Brain microvascular endothelial cell (primary cell): ENCODE data around the gene PARD3.

Source experiments
- DNase-seq: peaks from one replicate; pipeline ENCODE4 v3.0.0-alpha.2; 2020
- H3K27ac ChIP-seq: fragments of 250-450 bp; sonication (Bioruptor Pico); 2 replicates; pipeline ENCODE4 v1.5.1; 2020; ENCODE audit warnings: mild to moderate bottlenecking, moderate library complexity
- H3K27me3 ChIP-seq: fragments of 250-450 bp; sonication (Bioruptor Pico); replicated peaks from 2 replicates; pipeline ENCODE4 v1.5.1; 2020; ENCODE audit warnings: mild to moderate bottlenecking
- H3K36me3 ChIP-seq: fragments of 250-450 bp; sonication (Bioruptor Pico); replicated peaks from 2 replicates; pipeline ENCODE4 v1.5.1; 2020; ENCODE audit warnings: mild to moderate bottlenecking
- H3K4me3 ChIP-seq: 2 replicates; pipeline ENCODE4 v1.5.1; 2011; ENCODE audit warnings: low read depth, mild to moderate bottlenecking, control low read depth, low read length, moderate library complexity
- CTCF ChIP-seq: IDR thresholded peaks from 2 replicates; pipeline ENCODE4 v1.5.1; 2011; ENCODE audit warnings: low read depth, mild to moderate bottlenecking, moderate library complexity, low read length, control low read depth, inconsistent platforms; ENCODE audit errors: missing control alignments
- in situ Hi-C: cut with HindIII; loops from 2 replicates; pipeline ENCODE4 v1.10.0; 2017; ENCODE audit warnings: low sequenced_read_pairs, low pct_ligation_motif_present

The PARD3 gene

GRCh38 chr10:34154383-34154900, 660.7 kb downstream of the PARD3 start:
- H3K4me3 ChIP-seq: no peak overlapping the region
- DNase-seq: no peak
- H3K36me3 ChIP-seq: no peaks in the 10 kb centered on the region
- TF ChIP-seq CTCF: no peak
- in situ Hi-C loops: no loop called here
- no peaks in the 10 kb centered on the region for H3K27me3 ChIP-seq
- no peak overlapping the region for H3K27ac ChIP-seq

- no peak for DNase-seq
- TF ChIP-seq CTCF: no peak
- in situ Hi-C loops: no loop called here
Observed at GRCh38 chr10:34153663-34154382, 661.3 kb downstream of the PARD3 start.

GRCh38 chr10:34152434-34152833, 662.7 kb downstream of the PARD3 start:
- TF ChIP-seq CTCF: no peak
- no peak for DNase-seq
- no peaks in the 10 kb centered on the region for H3K27me3 ChIP-seq
- in situ Hi-C loops: no loop called here
- H3K36me3 ChIP-seq: no peaks in the 10 kb centered on the region
- no peak overlapping the region for H3K27ac ChIP-seq
- H3K4me3 ChIP-seq: no peak overlapping the region

More at GRCh38 chr10:34153663-34154382, 661.3 kb downstream of the PARD3 start:
- no peak overlapping the region for H3K4me3 ChIP-seq
- H3K27me3 ChIP-seq: no peaks in the 10 kb centered on the region
- no peaks in the 10 kb centered on the region for H3K36me3 ChIP-seq
- no peak overlapping the region for H3K27ac ChIP-seq

- in situ Hi-C loops: no loop called here
- H3K27me3 ChIP-seq: no peaks in the 10 kb centered on the region
- H3K36me3 ChIP-seq: no peaks in the 10 kb centered on the region
- H3K4me3 ChIP-seq: no peak overlapping the region
- H3K27ac ChIP-seq: no peak overlapping the region
- TF ChIP-seq CTCF: no peak
- no peak for DNase-seq
Observed at GRCh38 chr10:34151931-34152330, 663.2 kb downstream of the PARD3 start.

- DNase-seq: no peak
- Histone ChIP-seq H3K4me3 (no peak overlapping the region), H3K27me3 (no peaks in the 10 kb centered on the region), H3K27ac (no peak overlapping the region), H3K36me3 (no peaks in the 10 kb centered on the region)
- TF ChIP-seq CTCF: no peak
- in situ Hi-C loops: no loop called here
Observed at GRCh38 chr10:34151481-34151880, 663.6 kb downstream of the PARD3 start.

GRCh38 chr10:34150103-34150502, 665.0 kb downstream of the PARD3 start:
- Histone ChIP-seq H3K4me3 (no peak overlapping the region), H3K27me3 (no peaks in the 10 kb centered on the region), H3K36me3 (no peaks in the 10 kb centered on the region), H3K27ac (no peak overlapping the region)
- DNase-seq: no peak
- in situ Hi-C loops: no loop called here
- no peak for TF ChIP-seq CTCF
